Panc1 (cell line): ENCODE measurements around the gene OSTC. TPM values are rescaled to one million over a fixed set of nuclear protein-coding genes. Genes with fewer than 3 reads are reported as not detected.

ENCODE experiments used
- ATAC-seq: fragments of 200-7000 bp; cut with Tn5 transposase; 2 replicates; pipeline ENCODE4 v1.9.1; 2020; ENCODE audit warnings: mild to moderate bottlenecking, moderate library complexity
- BruUV-seq: library from RNA; stranded (reverse); fragments of 400-500 nt; replicated peaks from 2 replicates; lab custom pipeline; 2021; lab: Mats Ljungman, UMichigan
- CTCF ChIA-PET: fragments of 300-600 bp; sonication (Branson Sonifier 250); formaldehyde crosslinking; loops from one replicate; lab custom pipeline; 2022; ENCODE audit warnings: antibody characterized with exemption; lab: Charles Lee
- POLR2A ChIA-PET: fragments of 300-600 bp; sonication (Branson Sonifier 250); formaldehyde crosslinking; loops from one replicate; lab custom pipeline; 2022; ENCODE audit warnings: antibody characterized with exemption; lab: Charles Lee
- DNase-seq: peaks from one replicate; pipeline ENCODE4 v3.0.0-alpha.2; 2010; ENCODE audit warnings: low read depth, low spot score
- H3K27ac ChIP-seq: 2 replicates; pipeline ENCODE4 v1.5.1; 2011; ENCODE audit warnings: mild to moderate bottlenecking, low read length, inconsistent platforms
- H3K27me3 ChIP-seq: fragments of 200-500 bp; sonication (Bioruptor generic); 2 replicates; pipeline ENCODE4 v1.6.0; 2014; ENCODE audit warnings: low read length, inconsistent platforms; ENCODE audit not compliant: control insufficient read depth, insufficient read depth
- H3K36me3 ChIP-seq: fragments of 200-500 bp; sonication (Bioruptor generic); 2 replicates; pipeline ENCODE4 v1.5.1; 2014; ENCODE audit warnings: inconsistent platforms, mild to moderate bottlenecking, low read length, moderate library complexity; ENCODE audit not compliant: control insufficient read depth, insufficient read depth
- H3K4me1 ChIP-seq: 2 replicates; pipeline ENCODE4 v1.5.1; 2011; ENCODE audit warnings: inconsistent platforms, mild to moderate bottlenecking, low read length, moderate library complexity; ENCODE audit not compliant: control insufficient read depth, insufficient read depth
- H3K4me3 ChIP-seq, 2 experiments: 2 replicates each; pipeline ENCODE4 v1.5.1; 2011 to 2012; ENCODE audit warnings: low read depth in 2 of 2, low read length in 2 of 2, mild to moderate bottlenecking in 2 of 2, inconsistent platforms in 1 of 2, moderate library complexity in 1 of 2
- H3K9me3 ChIP-seq: fragments of 200-500 bp; sonication (Bioruptor generic); 2 replicates; pipeline ENCODE4 v1.5.1; 2014; ENCODE audit warnings: low read depth, mild to moderate bottlenecking, inconsistent platforms, low read length, moderate library complexity; ENCODE audit not compliant: control insufficient read depth, insufficient read depth
- CTCF ChIP-seq: fragments of 450-650 bp; IDR thresholded peaks from 2 replicates; pipeline ENCODE4 v1.5.1; 2017; ENCODE audit warnings: mild to moderate bottlenecking
- POLR2AphosphoS5 ChIP-seq: IDR thresholded peaks from 2 replicates; pipeline ENCODE4 v1.6.1; 2012; ENCODE audit warnings: mild to moderate bottlenecking, low read depth, low read length, moderate library complexity
- REST ChIP-seq, 2 experiments: IDR thresholded peaks; 2 replicates each; pipeline ENCODE4 v1.6.1; 2011 to 2012; ENCODE audit warnings: low read depth in 2 of 2, control low read depth in 1 of 2, low read length in 1 of 2, mild to moderate bottlenecking in 1 of 2, moderate library complexity in 1 of 2; ENCODE audit not compliant: insufficient read depth in 1 of 2
- SIN3A ChIP-seq: IDR thresholded peaks from 2 replicates; pipeline ENCODE4 v1.6.1; 2012; ENCODE audit warnings: low read depth, mild to moderate bottlenecking, low read length, moderate library complexity, borderline replicate concordance; ENCODE audit not compliant: insufficient read depth
- TCF7L2 ChIP-seq: IDR thresholded peaks from 2 replicates; pipeline ENCODE4 v1.6.1; 2011; ENCODE audit warnings: mild to moderate bottlenecking, low read depth, low read length, inconsistent platforms
- in situ Hi-C: cut with HindIII; loops from 2 replicates; pipeline ENCODE4 v1.10.0; 2016; ENCODE audit warnings: low sequenced_read_pairs, low pct_unique_long_range_greater_than_20kb
- intact Hi-C: fragments of 100-400 bp; cut with micrococcal nuclease; formaldehyde crosslinking; loops from one replicate; pipeline ENCODE4 v1.10.0; 2022; ENCODE audit not compliant: unreplicated experiment
- total RNA-seq: library from RNA; stranded (reverse); gene quantifications from one replicate; pipeline ENCODE4 v1.2.1, GENCODE V29; 2021; ENCODE audit not compliant: unreplicated experiment

Gene OSTC
- total RNA-seq, 1 experiment from 2014 or later, result 57.8 TPM

GRCh38 chr4:108717386-108717785, 67.0 kb downstream of the OSTC start:
- no peak for TF ChIP-seq REST (IDR thresholded peaks at IDR 0.05; ENCODE audit: insufficient read depth in 1 of 2, low read depth in 2 of 2, low read length in 1 of 2)
- TF ChIP-seq CTCF, result no peak
- TF ChIP-seq SIN3A, result no peak
- TF ChIP-seq TCF7L2, result no peak
- TF ChIP-seq POLR2AphosphoS5, result no peak
- no peak for DNase-seq
- H3K27ac ChIP-seq, result no peak overlapping the region
- ATAC-seq, result no peak
- H3K27me3 ChIP-seq, result no peaks in the 10 kb centered on the region
- H3K9me3 ChIP-seq, result no peaks in the 10 kb centered on the region
- in situ Hi-C loops, result no loop called here
- no peaks in the 10 kb centered on the region for H3K36me3 ChIP-seq
- CTCF ChIA-PET, result no interaction called here
- intact Hi-C loops, result no loop called here
- POLR2A ChIA-PET, result no interaction called here
- H3K4me3 ChIP-seq, result no peak overlapping the region
- no TSS peak for BruUV-seq
- H3K4me1 ChIP-seq, result no peaks in the 10 kb centered on the region

Other genes with a start within 250 kb of the OSTC start
- gene RPL34, start 30.0 kb upstream of the OSTC start, total RNA-seq, result 488 TPM
- gene ETNPPL, start 112.5 kb downstream of the OSTC start, total RNA-seq, result not detected